ENCODE measurements around the gene GPR137. TPM values are rescaled to one million over a fixed set of nuclear protein-coding genes. Genes with fewer than 3 reads are reported as not detected.

GPR137 gene
- total RNA-seq, 1 experiment from 2014 or later, result 24.4 TPM

GRCh38 chr11:64304032-64304315 lies 18.3 kb downstream of the GPR137 start:
- H3K9me3 ChIP-seq (ENCODE audit: control insufficient read depth in 1 of 2, insufficient read depth in 1 of 2, low read depth in 1 of 2, low read length in 2 of 2), result no peaks in the 10 kb centered on the region
- no peak overlapping the region for H2AFZ ChIP-seq (ENCODE audit: low read depth, low read length, poor library complexity, severe bottlenecking)
- no peaks in the 10 kb centered on the region for H3K27me3 ChIP-seq (ENCODE audit: insufficient read depth, low read length)
- peak overlapping the region; percentile 59 to 70 for H3K4me3 ChIP-seq (replicated peaks in 1 of 2; ENCODE audit: low read depth in 1 of 2, low read length in 2 of 2)
- RAD21 ChIA-PET (ENCODE audit: low non-redundant PET in 1 of 2, low total read pairs in 2 of 2, uncharacterized antibody in 2 of 2, unreplicated experiment in 2 of 2), result interaction anchor here (0.7 to 2.5 kb wide), 7 partner anchors 28 to 99 kb away, joined by 3 to 7 read pairs (median 4); no protein-coding TSS in a partner anchor
- peak overlapping the region; percentile 84 for H3K4me2 ChIP-seq (ENCODE audit: low read length)
- peaks cover 12 to 55% of the 10 kb centered on the region in 2 experiments; a peak in 3 of 4 replicates for H3K4me1 ChIP-seq (ENCODE audit: control insufficient read depth in 1 of 2, insufficient read depth in 2 of 2, low read length in 2 of 2)
- no peak for TF ChIP-seq JUND (IDR thresholded peaks at IDR 0.05)
- TF ChIP-seq SP1 (IDR thresholded peaks at IDR 0.05; ENCODE audit: low read depth), result no peak
- no peak for TF ChIP-seq EZH2phosphoT487 (IDR thresholded peaks at IDR 0.05; ENCODE audit: borderline replicate concordance)
- TF ChIP-seq POLR2AphosphoS5 (IDR thresholded peaks at IDR 0.05; ENCODE audit: low read depth, low read length), result no peak
- H3K9ac ChIP-seq (ENCODE audit: low read length), result peak overlapping the region; percentile 88
- intact Hi-C loops (cut with micrococcal nuclease), result loop anchor here (1.0 to 5.0 kb wide), 5 partner anchors 51 to 117 kb away; partner anchors contain the start of genes FKBP2, PLCB3 and STIP1
- peaks cover 23% of the 10 kb centered on the region for H3K79me2 ChIP-seq (ENCODE audit: insufficient read depth, low read length)
- DNase-seq (ENCODE audit: low read depth, low spot score), result no peak
- H4K20me1 ChIP-seq (ENCODE audit: insufficient read depth), result no peaks in the 10 kb centered on the region
- H3K9me2 ChIP-seq (ENCODE audit: insufficient read depth), result no peaks in the 10 kb centered on the region
- H3K36me3 ChIP-seq (ENCODE audit: control insufficient read depth in 1 of 2, insufficient read depth in 2 of 2, low read length in 2 of 2), result peaks cover 0 to 8% of the 10 kb centered on the region in 2 experiments; a peak in 1 of 4 replicates
- BruUV-seq (replicated peaks), result no TSS peak
- POLR2A ChIA-PET, result interaction anchor here (0.9 to 5.5 kb wide), 8 partner anchors 14 to 100 kb away, joined by 3 to 30 read pairs (median 5); partner anchors contain the start of genes PPP1R14B, PRDX5, TRMT112 and VEGFB
- peak overlapping the region; percentile 99 for H3K27ac ChIP-seq (ENCODE audit: low read depth, low read length)
- CTCF ChIA-PET, result interaction anchor here (0.8 to 5.8 kb wide), 20 partner anchors 10 to 385 kb away, joined by 3 to 80 read pairs (median 6); partner anchors contain the start of genes BAD, FERMT3, FKBP2 and GPR137
- ATAC-seq, result no peak

- no peaks in the 10 kb centered on the region for H3K9me2 ChIP-seq (ENCODE audit: insufficient read depth)
- H3K27me3 ChIP-seq (ENCODE audit: insufficient read depth, low read length), result no peaks in the 10 kb centered on the region
- peak overlapping the region; percentile 88 for H3K9ac ChIP-seq (ENCODE audit: low read length)
- POLR2A ChIA-PET, result interaction anchor here (0.9 to 5.5 kb wide), 10 partner anchors 13 to 1463 kb away, joined by 3 to 30 read pairs (median 5); partner anchors contain the start of genes PPP1R14B, PRDX5, STIP1 and TRMT112
- H3K9me3 ChIP-seq (ENCODE audit: control insufficient read depth in 1 of 2, insufficient read depth in 1 of 2, low read depth in 1 of 2, low read length in 2 of 2), result no peaks in the 10 kb centered on the region
- peak overlapping the region; percentile 59 to 70 for H3K4me3 ChIP-seq (replicated peaks in 1 of 2; ENCODE audit: low read depth in 1 of 2, low read length in 2 of 2)
- no peak overlapping the region for H2AFZ ChIP-seq (ENCODE audit: low read depth, low read length, poor library complexity, severe bottlenecking)
- CTCF ChIA-PET, result interaction anchor here (0.7 to 5.8 kb wide), 26 partner anchors 8 to 384 kb away, joined by 3 to 80 read pairs (median 4); partner anchors contain the start of genes BAD, FERMT3, FKBP2 and GPR137
- intact Hi-C loops (cut with micrococcal nuclease), result loop anchor here (1.0 to 5.0 kb wide), 6 partner anchors 38 to 117 kb away; partner anchors contain the start of genes CCDC88B, FKBP2, PLCB3 and STIP1
- H3K4me2 ChIP-seq (ENCODE audit: low read length), result peak overlapping the region; percentile 84
- H3K4me1 ChIP-seq (ENCODE audit: control insufficient read depth in 1 of 2, insufficient read depth in 2 of 2, low read length in 2 of 2), result peaks cover 12 to 55% of the 10 kb centered on the region in 2 experiments; a peak in 3 of 4 replicates
- H3K27ac ChIP-seq (ENCODE audit: low read depth, low read length), result peak overlapping the region; percentile 99
- BruUV-seq (replicated peaks), result TSS peak; percentile 97
- peaks cover 26% of the 10 kb centered on the region for H3K79me2 ChIP-seq (ENCODE audit: insufficient read depth, low read length)
- H3K36me3 ChIP-seq (ENCODE audit: control insufficient read depth in 1 of 2, insufficient read depth in 2 of 2, low read length in 2 of 2), result peaks cover 0 to 8% of the 10 kb centered on the region in 2 experiments; a peak in 1 of 4 replicates
- no peaks in the 10 kb centered on the region for H4K20me1 ChIP-seq (ENCODE audit: insufficient read depth)
- DNase-seq (ENCODE audit: low read depth, low spot score) (peak; percentile 80), ATAC-seq (peak; percentile 48)
- RAD21 ChIA-PET (ENCODE audit: low non-redundant PET in 1 of 2, low total read pairs in 2 of 2, uncharacterized antibody in 2 of 2, unreplicated experiment in 2 of 2), result interaction anchor here (0.6 to 2.5 kb wide), 9 partner anchors 13 to 100 kb away, joined by 3 to 7 read pairs (median 4); partner anchors contain the start of gene PRDX5 (in 2 of the 2)
- no peak for TF ChIP-seq EGR1 (IDR thresholded peaks at IDR 0.05; ENCODE audit: low read depth)
- TF ChIP-seq CTCF (IDR thresholded peaks at IDR 0.05 in 2 of 3, conservative IDR thresholded peaks at IDR 0.05 in 1 of 3; ENCODE audit: borderline replicate concordance in 1 of 3, insufficient read depth in 1 of 3, low read depth in 2 of 3, low read length in 2 of 3), result peak in 2 of 3 experiments; percentile 89 to 95; a peak in 4 of 6 replicates
- no peak for TF ChIP-seq CEBPB (IDR thresholded peaks at IDR 0.05; ENCODE audit: low read depth)
- TF ChIP-seq FOSL1 (IDR thresholded peaks at IDR 0.05; ENCODE audit: low read depth), result no peak
- TF ChIP-seq EZH2phosphoT487 (IDR thresholded peaks at IDR 0.05; ENCODE audit: borderline replicate concordance), result no peak
- TF ChIP-seq JUND (IDR thresholded peaks at IDR 0.05), result no peak
- no peak for TF ChIP-seq SRF (IDR thresholded peaks at IDR 0.05; ENCODE audit: low read depth)
- peak; percentile 70 for TF ChIP-seq POLR2A (IDR thresholded peaks at IDR 0.05; ENCODE audit: borderline replicate concordance, extremely low read depth, insufficient read depth, insufficient read length)
- TF ChIP-seq ZBTB33 (IDR thresholded peaks at IDR 0.05; ENCODE audit: extremely low read depth, insufficient replicate concordance, low read length), result no peak
- peak; percentile 11 for TF ChIP-seq TCF7L2 (IDR thresholded peaks at IDR 0.05; ENCODE audit: borderline replicate concordance, extremely low read depth, insufficient read depth, insufficient read length)
- peak; percentile 55 for TF ChIP-seq YY1 (IDR thresholded peaks at IDR 0.05; ENCODE audit: extremely low read depth, insufficient replicate concordance, low read depth, low read length)
- peak; percentile 61 for TF ChIP-seq POLR2AphosphoS5 (IDR thresholded peaks at IDR 0.05; ENCODE audit: low read depth, low read length)
Observed at GRCh38 chr11:64304316-64305072, 18.8 kb downstream of the GPR137 start.

Measured in HCT116 (cell line).